Smooth muscle cell of the umbilical artery (primary cell): ENCODE data around the gene NOP10. TPM values are rescaled to one million over a fixed set of nuclear protein-coding genes. Genes with fewer than 3 reads are reported as not detected.

Experiments
- total RNA-seq: library from RNA; depleted of rRNA; stranded (reverse); fragments of >200 nt; gene quantifications from 2 replicates; pipeline ENCODE4 v1.2.3, GENCODE V29; 2014

Gene NOP10
- 116 and 182 TPM in 2 replicates for total RNA-seq

GRCh38 chr15:34342737-34343575 is at the start of gene NOP10, which contains the start of gene NUTM1:
NOP10 (minus strand) TSS chr15:34343136; CDS start chr15:34343073, 63 bp downstream.
NUTM1 (plus strand) TSS chr15:34343315; CDS start chr15:34343697, 382 bp downstream.

GRCh38 chr15:34367101-34368081 is 24.5 kb upstream of the NOP10 start, which contains the start of gene LPCAT4:
LPCAT4 (minus strand) TSS chr15:34367196; CDS start chr15:34367100, 96 bp downstream.

GRCh38 chr15:34337557-34338306 is 5.2 kb downstream of the NOP10 start, which contains the start of gene SLC12A6:
SLC12A6 (minus strand) TSS chr15:34337781; CDS start chr15:34336680, 1,101 bp downstream.

Other genes with a start within 250 kb of the NOP10 start
- gene EMC7, start 241.3 kb downstream of the NOP10 start, total RNA-seq = 44.8 and 71.0 TPM in 2 replicates
- 2.9 and 3.3 TPM in 2 replicates for gene PGBD4, start 241.1 kb downstream of the NOP10 start, total RNA-seq
- gene KATNBL1, start 133.0 kb downstream of the NOP10 start, total RNA-seq = 56.1 and 56.4 TPM in 2 replicates
- 107 and 183 TPM in 2 replicates for gene EMC4, start 118.1 kb downstream of the NOP10 start, total RNA-seq
- gene SLC12A6, start 5.4 kb downstream of the NOP10 start, total RNA-seq = 12.3 and 12.8 TPM in 2 replicates
- 0.05 TPM in 1 of 2 replicates, not detected in the other for gene NUTM1, start 179 bp upstream of the NOP10 start, total RNA-seq
- 5.0 and 16.5 TPM in 2 replicates for gene LPCAT4, start 24.1 kb upstream of the NOP10 start, total RNA-seq
- 23.2 and 37.8 TPM in 2 replicates for gene GOLGA8A, start 94.7 kb upstream of the NOP10 start, total RNA-seq
- gene GOLGA8B, start 240.5 kb upstream of the NOP10 start, total RNA-seq = 41.1 and 46.6 TPM in 2 replicates